Heart left ventricle (tissue), 13 donors: ENCODE results near the gene MYO1E.

Experiments used
- POLR2A ChIP-seq, 2 donors: fragments of 450-650 bp; IDR thresholded peaks; one replicate each; pipeline ENCODE4 v1.6.1; 2017; ENCODE audit warnings: antibody characterized with exemption in 2 of 2, mild to moderate bottlenecking in 2 of 2, moderate library complexity in 2 of 2
- TF ChIP-seq, protein P1 (sequence below), 12 donors: fragments of 200-600 bp; sonication (generic) in 4 of 12; IDR thresholded peaks; one replicate each; pipeline versions ENCODE4 v1.5.0 to v1.8.0; 2018 to 2022; ENCODE audit warnings: antibody characterized with exemption in 12 of 12, mild to moderate bottlenecking in 5 of 12
- donor health status: ischemic (EF 13 %, LVEDD 7.1; RV severe dilation, severe dysfunction).
- donor health status: DM: no; HTN: yes; CAD: no.
- donor health status: DM: no; HTN: no; CAD: no.
- donor health status: ischemic (EF 25% LVEDD 6.9; RV normal size, moderate dysfunction).
- donor health status: ischemic (EF 25% LVEDD 5.7; RV mildly dilated, moderate dysfunction).
- donor health status: ischemic (EF 35%, LVEDD 5.7; RV mildly dilated, moderate dysfunction).
- donor health status: nonischemic (EF 11% LVEDD 7.7; RV severe dilation, severe dysfunction).
- donor health status: DM: yes; HTN: yes; CAD: no.
- donor health status: PGD.
- donor health status: ischemic (EF 29% LVEDD 5.4; RV normal size, mild dysfunction).
- donor health status: nonischemic (EF 23%, LVEDD 6.1; RV moderate dilation, normal function).

DNA sequence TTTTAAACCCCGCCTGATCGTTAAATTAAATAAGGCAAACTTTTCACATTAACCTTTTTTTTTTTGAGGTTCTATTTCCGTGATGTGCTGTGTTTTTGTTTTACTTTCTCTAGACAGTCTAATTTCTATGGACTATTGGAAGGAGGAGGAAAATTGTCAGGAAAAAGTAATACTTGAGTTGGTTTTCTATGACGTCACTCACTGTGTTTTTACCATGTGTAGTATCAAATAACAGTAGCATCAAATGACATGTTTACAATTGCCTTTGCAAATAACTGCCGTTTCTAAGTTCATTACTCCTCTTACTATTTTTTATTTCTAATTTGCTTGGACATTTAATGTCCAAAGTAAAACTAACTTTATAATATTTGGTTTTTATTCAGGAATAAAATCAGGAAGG, 32.3 kb downstream of the MYO1E start:
- no peak for TF ChIP-seq POLR2A (IDR thresholded peaks at IDR 0.05)
- TF ChIP-seq, protein P1, sequence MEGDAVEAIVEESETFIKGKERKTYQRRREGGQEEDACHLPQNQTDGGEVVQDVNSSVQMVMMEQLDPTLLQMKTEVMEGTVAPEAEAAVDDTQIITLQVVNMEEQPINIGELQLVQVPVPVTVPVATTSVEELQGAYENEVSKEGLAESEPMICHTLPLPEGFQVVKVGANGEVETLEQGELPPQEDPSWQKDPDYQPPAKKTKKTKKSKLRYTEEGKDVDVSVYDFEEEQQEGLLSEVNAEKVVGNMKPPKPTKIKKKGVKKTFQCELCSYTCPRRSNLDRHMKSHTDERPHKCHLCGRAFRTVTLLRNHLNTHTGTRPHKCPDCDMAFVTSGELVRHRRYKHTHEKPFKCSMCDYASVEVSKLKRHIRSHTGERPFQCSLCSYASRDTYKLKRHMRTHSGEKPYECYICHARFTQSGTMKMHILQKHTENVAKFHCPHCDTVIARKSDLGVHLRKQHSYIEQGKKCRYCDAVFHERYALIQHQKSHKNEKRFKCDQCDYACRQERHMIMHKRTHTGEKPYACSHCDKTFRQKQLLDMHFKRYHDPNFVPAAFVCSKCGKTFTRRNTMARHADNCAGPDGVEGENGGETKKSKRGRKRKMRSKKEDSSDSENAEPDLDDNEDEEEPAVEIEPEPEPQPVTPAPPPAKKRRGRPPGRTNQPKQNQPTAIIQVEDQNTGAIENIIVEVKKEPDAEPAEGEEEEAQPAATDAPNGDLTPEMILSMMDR (IDR thresholded peaks at IDR 0.05): no peak
